ENCODE data around the gene OR8A1. TPM values are rescaled to one million over a fixed set of nuclear protein-coding genes. Genes with fewer than 3 reads are reported as not detected.

Gene OR8A1
- total RNA-seq (2022): not detected in 2 replicates
- Bru-seq, nascent RNA: not detected
- not detected for BruChase-seq, experiment 1, labeled RNA remaining after a 2-hour chase
- not detected for BruChase-seq, experiment 2, labeled RNA remaining after a 6-hour chase
- long read RNA-seq: 0 reads

DNA sequence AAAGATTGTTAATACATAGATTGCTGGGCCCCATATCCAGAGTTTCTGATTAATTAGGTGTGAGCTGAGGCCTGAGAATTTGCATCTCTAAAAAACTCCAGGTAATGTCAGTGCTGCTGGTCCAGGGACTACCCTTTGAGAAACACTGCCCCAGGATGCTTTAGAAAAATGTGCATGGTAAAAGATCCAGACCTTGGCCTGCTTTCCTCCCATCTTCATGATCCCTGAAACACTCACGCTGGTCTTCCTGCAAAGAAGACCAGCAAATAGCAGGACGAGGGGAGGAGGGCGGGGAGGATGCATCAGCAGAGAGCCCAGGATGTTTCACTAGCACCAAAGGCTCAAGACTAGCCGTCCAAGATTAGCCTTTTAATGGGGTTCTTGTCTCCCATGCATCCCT lies at the start of gene OR8A1:
OR8A1 (plus strand) TSS at position 301 of the 400 bp plus-strand sequence. CDS start 123 bp downstream, outside the sequence.
- H3K36me3 ChIP-seq (ENCODE audit: control insufficient read depth, insufficient read depth, low read length): no peaks in the 10 kb centered on the region
- ChIA-PET CTCF (no interaction called here), POLR2A (no interaction called here)
- peaks cover 22% of the 10 kb centered on the region for H3K27me3 Mint-ChIP-seq (ENCODE audit: insufficient read depth, unreplicated experiment)
- no peak within 1 kb of the TSS for H3K27ac Mint-ChIP-seq (ENCODE audit: unreplicated experiment)
- H3K9me3 Mint-ChIP-seq (ENCODE audit: unreplicated experiment): no peaks in the 10 kb centered on the region
- H3K4me3 ChIP-seq (ENCODE audit: low read depth, low read length): no peak within 1 kb of the TSS
- H3K4me3 Mint-ChIP-seq (ENCODE audit: unreplicated experiment): no peak within 1 kb of the TSS
- BruUV-seq (replicated peaks): no TSS peak
- no peak for TF ChIP-seq CTCF (IDR thresholded peaks at IDR 0.05; ENCODE audit: insufficient read depth in 1 of 2, low read depth in 1 of 2, low read length in 1 of 2, severe bottlenecking in 1 of 2, unreplicated experiment in 1 of 2)
- H3K4me1 Mint-ChIP-seq (ENCODE audit: low read depth, unreplicated experiment): no peaks in the 10 kb centered on the region
- no peaks in the 10 kb centered on the region for H3K9me3 ChIP-seq
- no peak for DNase-seq
- no peaks in the 10 kb centered on the region for H3K36me3 Mint-ChIP-seq (ENCODE audit: insufficient read depth, unreplicated experiment)
- H3K4me1 ChIP-seq: no peaks in the 10 kb centered on the region
- H3K27me3 ChIP-seq (replicated peaks; ENCODE audit: control insufficient read depth, insufficient read depth, low read length): no peaks in the 10 kb centered on the region
- intact Hi-C loops (cut with micrococcal nuclease; ENCODE audit: unreplicated experiment): no loop called here

DNA sequence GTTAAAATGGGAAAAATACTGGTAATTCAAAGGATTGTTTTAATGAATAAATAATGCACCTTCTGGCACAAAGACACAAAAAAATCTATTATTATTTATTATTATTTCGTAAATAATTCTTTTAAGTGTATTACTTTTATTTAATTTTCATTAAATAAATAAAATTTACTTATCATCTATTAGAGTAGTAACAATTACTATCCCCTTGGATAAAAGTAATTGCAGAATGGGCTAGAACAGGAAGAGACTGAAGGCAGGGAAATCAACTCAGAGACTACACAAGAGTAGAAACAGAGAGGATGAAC lies 49.3 kb upstream of the OR8A1 start:
- POLR2A ChIA-PET: no interaction called here
- CTCF ChIA-PET: no interaction called here
- Mint-ChIP-seq H3K9me3 (ENCODE audit: unreplicated experiment) (no peaks in the 10 kb centered on the region), H3K27ac (ENCODE audit: unreplicated experiment) (no peak overlapping the region), H3K36me3 (ENCODE audit: insufficient read depth, unreplicated experiment) (no peaks in the 10 kb centered on the region), H3K4me1 (ENCODE audit: low read depth, unreplicated experiment) (no peaks in the 10 kb centered on the region), H3K4me3 (ENCODE audit: unreplicated experiment) (no peak overlapping the region), H3K27me3 (ENCODE audit: insufficient read depth, unreplicated experiment) (peaks cover 29% of the 10 kb centered on the region)
- BruUV-seq (replicated peaks): no TSS peak
- no peak for TF ChIP-seq CTCF (IDR thresholded peaks at IDR 0.05; ENCODE audit: insufficient read depth in 1 of 2, low read depth in 1 of 2, low read length in 1 of 2, severe bottlenecking in 1 of 2, unreplicated experiment in 1 of 2)
- Histone ChIP-seq H3K27me3 (replicated peaks; ENCODE audit: control insufficient read depth, insufficient read depth, low read length) (peaks cover 2% of the 10 kb centered on the region), H3K4me1 (no peaks in the 10 kb centered on the region), H3K4me3 (ENCODE audit: low read depth, low read length) (no peak overlapping the region), H3K36me3 (ENCODE audit: control insufficient read depth, insufficient read depth, low read length) (no peaks in the 10 kb centered on the region), H3K9me3 (no peaks in the 10 kb centered on the region)
- no peak for DNase-seq
- intact Hi-C loops (cut with micrococcal nuclease; ENCODE audit: unreplicated experiment): no loop called here

DNA sequence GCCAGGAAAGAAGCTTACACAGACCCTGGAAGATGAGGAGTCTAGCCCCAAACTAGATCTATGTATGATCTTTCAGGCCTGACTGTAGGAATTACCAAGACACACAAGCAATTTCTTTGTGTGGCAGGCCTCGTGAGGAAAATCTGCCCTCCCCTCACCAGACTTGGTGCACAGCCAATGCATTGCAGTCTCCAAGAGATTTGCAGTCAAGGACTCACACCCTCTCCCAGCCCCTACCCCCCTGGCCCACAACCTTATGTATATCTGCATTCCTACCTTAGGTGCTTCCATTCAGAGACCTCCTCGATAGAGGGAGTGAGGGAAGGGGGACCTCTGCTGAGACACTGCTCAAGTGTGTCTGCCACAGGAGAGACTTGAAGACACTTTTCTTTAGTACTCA lies 36.2 kb upstream of the OR8A1 start:
- Mint-ChIP-seq H3K27me3 (ENCODE audit: insufficient read depth, unreplicated experiment) (peaks cover 19% of the 10 kb centered on the region), H3K4me3 (ENCODE audit: unreplicated experiment) (no peak overlapping the region), H3K4me1 (ENCODE audit: low read depth, unreplicated experiment) (no peaks in the 10 kb centered on the region), H3K9me3 (ENCODE audit: unreplicated experiment) (peaks cover 10% of the 10 kb centered on the region), H3K36me3 (ENCODE audit: insufficient read depth, unreplicated experiment) (no peaks in the 10 kb centered on the region), H3K27ac (ENCODE audit: unreplicated experiment) (no peak overlapping the region)
- TF ChIP-seq CTCF (IDR thresholded peaks at IDR 0.05; ENCODE audit: insufficient read depth in 1 of 2, low read depth in 1 of 2, low read length in 1 of 2, severe bottlenecking in 1 of 2, unreplicated experiment in 1 of 2): no peak
- Histone ChIP-seq H3K9me3 (no peaks in the 10 kb centered on the region), H3K36me3 (ENCODE audit: control insufficient read depth, insufficient read depth, low read length) (no peaks in the 10 kb centered on the region), H3K4me1 (no peaks in the 10 kb centered on the region), H3K27me3 (replicated peaks; ENCODE audit: control insufficient read depth, insufficient read depth, low read length) (no peaks in the 10 kb centered on the region), H3K4me3 (ENCODE audit: low read depth, low read length) (no peak overlapping the region)
- no TSS peak for BruUV-seq (replicated peaks)
- no peak for DNase-seq
- CTCF ChIA-PET: no interaction called here
- POLR2A ChIA-PET: no interaction called here
- intact Hi-C loops (cut with micrococcal nuclease; ENCODE audit: unreplicated experiment): no loop called here

Data from Caco-2 (cell line).